ENCODE measurements around the gene CCR6. TPM values are rescaled to one million over a fixed set of nuclear protein-coding genes. Genes with fewer than 3 reads are reported as not detected.

CCR6 gene
- total RNA-seq, 1 experiment from 2014 or later: not detected

- peaks cover 18 to 19% of the 10 kb centered on the region in 2 experiments for H3K9me3 Mint-ChIP-seq
- H3K14ac ChIP-seq (ENCODE audit: insufficient read depth, low read length): no peak overlapping the region
Measured at GRCh38 chr6:167091026-167091804, 31.7 kb upstream of the CCR6 start.

More at GRCh38 chr6:167091026-167091804, 31.7 kb upstream of the CCR6 start:
- H3K36me3 Mint-ChIP-seq (ENCODE audit: insufficient read depth in 1 of 3, low read depth in 3 of 3): peaks cover 4 to 13% (median 13%) of the 10 kb centered on the region in 3 experiments
- Histone ChIP-seq H4K20me1 (ENCODE audit: control insufficient read depth, insufficient read depth, insufficient read length) (no peaks in the 10 kb centered on the region), H3K4me1 (ENCODE audit: insufficient read depth, low read length) (no peaks in the 10 kb centered on the region), H4K8ac (replicated peaks; ENCODE audit: insufficient read length, low read depth, low read length) (no peak overlapping the region), H3K4ac (ENCODE audit: low read depth, low read length) (no peak overlapping the region), H3K23me2 (ENCODE audit: insufficient read length, low read depth, low read length, poor library complexity, severe bottlenecking) (no peaks in the 10 kb centered on the region), H3K27ac (ENCODE audit: insufficient read length, low read depth, low read length) (no peak overlapping the region), H3T11ph (ENCODE audit: low read length) (no peak overlapping the region), H3K23ac (ENCODE audit: insufficient read length, low read depth, low read length) (no peak overlapping the region), H2BK15ac (ENCODE audit: low read depth, low read length) (no peak overlapping the region), H2BK5ac (ENCODE audit: insufficient read length, low read length) (no peak overlapping the region), H3K27me3 (ENCODE audit: insufficient read depth, low read length) (no peaks in the 10 kb centered on the region), H2BK20ac (ENCODE audit: low read depth, low read length, poor library complexity, severe bottlenecking) (no peak overlapping the region), H3K79me1 (ENCODE audit: insufficient read depth, low read depth, low read length, poor library complexity, severe bottlenecking) (no peaks in the 10 kb centered on the region), H2BK12ac (ENCODE audit: insufficient read length, low read depth, low read length) (no peak overlapping the region), H3K56ac (ENCODE audit: insufficient read length, low read depth, low read length) (no peak overlapping the region), H3K9ac (ENCODE audit: extremely low read depth, insufficient read length, low read length) (no peak overlapping the region), H3K9me3 (ENCODE audit: control insufficient read depth, low read depth, low read length) (no peaks in the 10 kb centered on the region), H4K5ac (ENCODE audit: insufficient read length, low read depth, low read length) (no peak overlapping the region), H2AK5ac (ENCODE audit: insufficient read length, low read length) (no peak overlapping the region), H2AFZ (ENCODE audit: low read length) (no peak overlapping the region), H4K91ac (ENCODE audit: insufficient read length, low read depth, low read length) (no peak overlapping the region), H3K4me2 (ENCODE audit: insufficient read depth, insufficient read length, low read length) (no peak overlapping the region), H3K79me2 (ENCODE audit: insufficient read depth, low read length) (no peaks in the 10 kb centered on the region), H2BK120ac (ENCODE audit: low read depth, low read length, poor library complexity, severe bottlenecking) (no peak overlapping the region), H3K18ac (ENCODE audit: insufficient read length, low read depth, low read length) (no peak overlapping the region)
- peaks cover 1% of the 10 kb centered on the region; the same call in 1 of the 2 replicates for H3K27me3 Mint-ChIP-seq (ENCODE audit: low read depth)
- H3K27ac Mint-ChIP-seq: no peak overlapping the region; a peak in 1 of 7 replicates
- peaks cover 8 to 9% of the 10 kb centered on the region in 2 experiments; a peak in 3 of 4 replicates for H3K4me1 Mint-ChIP-seq
- no peak for TF ChIP-seq CTCF (conservative IDR thresholded peaks at IDR 0.05)
- H3K4me3 Mint-ChIP-seq: no peak overlapping the region
- no CpG with 5 or more reads among the region's 16 CpGs for WGBS (ENCODE audit: extremely low coverage, insufficient read length, low lambda C conversion rate)
- no peak for DNase-seq
